Measurements from ENCODE around the gene STK32A. TPM values are rescaled to one million over a fixed set of nuclear protein-coding genes. Genes with fewer than 3 reads are reported as not detected.

STK32A gene
- polyA plus RNA-seq, 2 donors: 0.04 to 0.09 TPM

DNA sequence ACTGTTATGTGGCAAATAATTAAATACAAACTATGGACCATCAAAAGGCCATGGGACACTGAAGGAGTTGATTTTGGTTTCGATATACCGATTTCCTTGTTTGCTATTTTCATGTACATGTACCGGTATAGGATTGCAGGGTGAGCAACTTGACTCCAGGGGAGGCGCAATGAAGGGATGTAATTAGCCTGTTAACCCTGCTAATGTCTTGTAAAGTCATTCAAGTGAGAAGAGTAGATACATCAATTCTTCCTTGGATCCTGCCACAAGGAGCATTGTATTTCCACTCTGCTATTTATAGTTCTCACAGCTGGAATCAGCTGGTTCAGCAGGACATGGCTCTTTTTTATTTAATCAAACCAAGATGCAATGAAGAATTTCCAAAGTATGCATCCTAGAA is 102.0 kb downstream of the STK32A start:
- no peaks in the 10 kb centered on the region for H3K36me3 ChIP-seq (ENCODE audit: control insufficient read depth in 2 of 2, insufficient read depth in 2 of 2, low read length in 1 of 2)
- no peak overlapping the region for H3K27ac ChIP-seq (ENCODE audit: low read depth in 2 of 2, low read length in 1 of 2)
- no peak overlapping the region for H3K4me3 ChIP-seq (ENCODE audit: low read depth in 1 of 2, low read length in 2 of 2)
- H3K9me3 ChIP-seq (ENCODE audit: control insufficient read depth in 2 of 2, insufficient read depth in 1 of 2, low read depth in 1 of 2, low read length in 1 of 2): peaks cover 0 to 2% of the 10 kb centered on the region in 2 donors
- no peaks in the 10 kb centered on the region for H3K4me1 ChIP-seq (ENCODE audit: control insufficient read depth in 2 of 2, insufficient read depth in 2 of 2, low read length in 1 of 2)
- 86 to 89% methylated on average over 4 of the region's 4 CpGs for WGBS, 2 donors
- no peaks in the 10 kb centered on the region for H3K27me3 ChIP-seq (ENCODE audit: control insufficient read depth in 1 of 2, insufficient read depth in 2 of 2, low read length in 2 of 2)

- Histone ChIP-seq H3K4me1 (ENCODE audit: control insufficient read depth in 2 of 2, insufficient read depth in 2 of 2, low read length in 1 of 2) (no peaks in the 10 kb centered on the region), H3K27me3 (ENCODE audit: control insufficient read depth in 1 of 2, insufficient read depth in 2 of 2, low read length in 2 of 2) (no peaks in the 10 kb centered on the region), H3K9me3 (ENCODE audit: control insufficient read depth in 2 of 2, insufficient read depth in 1 of 2, low read depth in 1 of 2, low read length in 1 of 2) (peaks cover 0 to 2% of the 10 kb centered on the region in 2 donors), H3K36me3 (ENCODE audit: control insufficient read depth in 2 of 2, insufficient read depth in 2 of 2, low read length in 1 of 2) (no peaks in the 10 kb centered on the region), H3K4me3 (ENCODE audit: low read depth in 1 of 2, low read length in 2 of 2) (no peak overlapping the region), H3K27ac (ENCODE audit: low read depth in 2 of 2, low read length in 1 of 2) (no peak overlapping the region)
- 90 to 91% methylated on average over 4 of the region's 4 CpGs for whole genome bisulfite sequencing, 2 donors
Measured at GRCh38 chr5:147339313-147339712, 104.5 kb downstream of the STK32A start.

GRCh38 chr5:147340941-147341340 is 106.1 kb downstream of the STK32A start:
- Histone ChIP-seq H3K9me3 (ENCODE audit: control insufficient read depth in 2 of 2, insufficient read depth in 1 of 2, low read depth in 1 of 2, low read length in 1 of 2) (peaks cover 0 to 2% of the 10 kb centered on the region in 2 donors), H3K4me3 (ENCODE audit: low read depth in 1 of 2, low read length in 2 of 2) (no peak overlapping the region), H3K4me1 (ENCODE audit: control insufficient read depth in 2 of 2, insufficient read depth in 2 of 2, low read length in 1 of 2) (no peaks in the 10 kb centered on the region), H3K36me3 (ENCODE audit: control insufficient read depth in 2 of 2, insufficient read depth in 2 of 2, low read length in 1 of 2) (no peaks in the 10 kb centered on the region), H3K27me3 (ENCODE audit: control insufficient read depth in 1 of 2, insufficient read depth in 2 of 2, low read length in 2 of 2) (no peaks in the 10 kb centered on the region), H3K27ac (ENCODE audit: low read depth in 2 of 2, low read length in 1 of 2) (no peak overlapping the region)
- whole genome bisulfite sequencing, 2 donors: 79 to 86% methylated on average over 1 of the region's 1 CpG

DNA sequence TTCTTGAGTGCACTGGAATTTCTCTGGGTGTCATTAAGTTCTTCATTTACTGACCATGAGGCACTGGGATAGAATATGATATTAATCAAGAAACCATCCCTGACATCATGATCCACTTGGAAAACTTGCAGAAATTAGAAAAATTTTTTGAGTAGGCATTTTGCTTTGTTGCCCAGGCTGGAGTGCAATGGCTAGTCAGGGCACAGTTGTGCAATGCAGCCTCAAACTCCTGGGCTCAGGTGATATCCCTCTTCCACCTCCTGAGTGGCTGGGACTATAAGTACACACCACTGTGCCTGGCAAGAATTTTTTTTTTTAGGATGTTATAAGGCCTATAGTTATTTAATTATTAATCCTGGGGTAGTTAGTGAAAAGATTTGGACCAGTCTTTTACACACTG is 106.5 kb downstream of the STK32A start:
- no peaks in the 10 kb centered on the region for H3K36me3 ChIP-seq (ENCODE audit: control insufficient read depth in 2 of 2, insufficient read depth in 2 of 2, low read length in 1 of 2)
- H3K27me3 ChIP-seq (ENCODE audit: control insufficient read depth in 1 of 2, insufficient read depth in 2 of 2, low read length in 2 of 2): no peaks in the 10 kb centered on the region
- no peak overlapping the region for H3K27ac ChIP-seq (ENCODE audit: low read depth in 2 of 2, low read length in 1 of 2)
- no peak overlapping the region for H3K4me3 ChIP-seq (ENCODE audit: low read depth in 1 of 2, low read length in 2 of 2)
- H3K9me3 ChIP-seq (ENCODE audit: control insufficient read depth in 2 of 2, insufficient read depth in 1 of 2, low read depth in 1 of 2, low read length in 1 of 2): peaks cover 0 to 2% of the 10 kb centered on the region in 2 donors
- H3K4me1 ChIP-seq (ENCODE audit: control insufficient read depth in 2 of 2, insufficient read depth in 2 of 2, low read length in 1 of 2): no peaks in the 10 kb centered on the region

DNA sequence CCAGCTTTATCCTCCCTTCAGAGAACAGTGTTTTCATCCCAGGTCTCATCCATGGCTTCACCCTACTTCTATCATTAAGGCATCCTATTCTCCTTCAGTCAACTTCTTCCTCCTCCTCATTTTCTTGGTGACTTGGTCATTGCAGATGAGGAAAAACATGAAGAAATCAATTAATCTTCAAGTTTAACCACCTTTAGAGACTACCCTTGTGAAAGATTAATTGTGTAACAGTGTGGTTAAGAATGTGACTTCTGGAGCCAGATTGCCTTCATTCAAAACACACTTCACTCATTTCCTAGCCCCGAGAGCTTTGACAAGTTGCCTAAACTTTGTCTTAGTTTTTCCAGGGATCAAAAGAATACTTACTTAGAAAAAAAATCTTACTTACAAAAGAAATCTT is 110.0 kb downstream of the STK32A start:
- no peak overlapping the region for H3K27ac ChIP-seq (ENCODE audit: low read depth in 2 of 2, low read length in 1 of 2)
- no peaks in the 10 kb centered on the region for H3K27me3 ChIP-seq (ENCODE audit: control insufficient read depth in 1 of 2, insufficient read depth in 2 of 2, low read length in 2 of 2)
- no peaks in the 10 kb centered on the region for H3K4me1 ChIP-seq (ENCODE audit: control insufficient read depth in 2 of 2, insufficient read depth in 2 of 2, low read length in 1 of 2)
- WGBS, 2 donors: 9 to 22% methylated on average over 1 of the region's 1 CpG
- no peaks in the 10 kb centered on the region for H3K36me3 ChIP-seq (ENCODE audit: control insufficient read depth in 2 of 2, insufficient read depth in 2 of 2, low read length in 1 of 2)
- no peaks in the 10 kb centered on the region for H3K9me3 ChIP-seq (ENCODE audit: control insufficient read depth in 2 of 2, insufficient read depth in 1 of 2, low read depth in 1 of 2, low read length in 1 of 2)
- no peak overlapping the region for H3K4me3 ChIP-seq (ENCODE audit: low read depth in 1 of 2, low read length in 2 of 2)

- Histone ChIP-seq H3K27ac (ENCODE audit: low read depth in 2 of 2, low read length in 1 of 2) (no peak overlapping the region), H3K27me3 (ENCODE audit: control insufficient read depth in 1 of 2, insufficient read depth in 2 of 2, low read length in 2 of 2) (no peaks in the 10 kb centered on the region), H3K36me3 (ENCODE audit: control insufficient read depth in 2 of 2, insufficient read depth in 2 of 2, low read length in 1 of 2) (no peaks in the 10 kb centered on the region), H3K4me1 (ENCODE audit: control insufficient read depth in 2 of 2, insufficient read depth in 2 of 2, low read length in 1 of 2) (no peaks in the 10 kb centered on the region), H3K9me3 (ENCODE audit: control insufficient read depth in 2 of 2, insufficient read depth in 1 of 2, low read depth in 1 of 2, low read length in 1 of 2) (no peaks in the 10 kb centered on the region), H3K4me3 (ENCODE audit: low read depth in 1 of 2, low read length in 2 of 2) (no peak overlapping the region)
- WGBS, 2 donors: 74 to 79% methylated on average over 5 of the region's 5 CpGs
Measured at GRCh38 chr5:147346006-147346561, 111.3 kb downstream of the STK32A start.

DNA sequence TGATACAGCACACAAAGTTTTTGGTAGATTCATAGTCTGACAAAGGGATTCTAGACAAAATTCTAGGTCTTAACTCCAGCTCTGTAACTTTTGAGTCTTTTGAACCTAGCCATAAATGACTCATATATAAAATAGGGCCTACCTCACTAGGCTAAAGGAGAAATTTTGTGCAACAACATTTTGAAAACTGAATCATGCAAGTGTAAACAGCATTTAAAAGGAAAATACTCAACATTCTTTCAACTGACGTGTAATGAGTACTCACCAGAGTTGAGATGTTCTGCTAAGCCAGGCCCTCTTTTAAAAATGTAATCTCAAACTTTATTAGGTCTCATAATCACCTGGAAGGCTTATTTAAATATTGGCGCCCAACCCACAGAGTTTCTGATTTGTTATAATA is 113.2 kb downstream of the STK32A start:
- H3K4me3 ChIP-seq (ENCODE audit: low read depth in 1 of 2, low read length in 2 of 2): no peak overlapping the region
- no peaks in the 10 kb centered on the region for H3K36me3 ChIP-seq (ENCODE audit: control insufficient read depth in 2 of 2, insufficient read depth in 2 of 2, low read length in 1 of 2)
- no peaks in the 10 kb centered on the region for H3K27me3 ChIP-seq (ENCODE audit: control insufficient read depth in 1 of 2, insufficient read depth in 2 of 2, low read length in 2 of 2)
- H3K9me3 ChIP-seq (ENCODE audit: control insufficient read depth in 2 of 2, insufficient read depth in 1 of 2, low read depth in 1 of 2, low read length in 1 of 2): no peaks in the 10 kb centered on the region
- H3K27ac ChIP-seq (ENCODE audit: low read depth in 2 of 2, low read length in 1 of 2): no peak overlapping the region
- 79 to 87% methylated on average over 2 of the region's 2 CpGs for WGBS, 2 donors
- H3K4me1 ChIP-seq (ENCODE audit: control insufficient read depth in 2 of 2, insufficient read depth in 2 of 2, low read length in 1 of 2): no peaks in the 10 kb centered on the region

DNA sequence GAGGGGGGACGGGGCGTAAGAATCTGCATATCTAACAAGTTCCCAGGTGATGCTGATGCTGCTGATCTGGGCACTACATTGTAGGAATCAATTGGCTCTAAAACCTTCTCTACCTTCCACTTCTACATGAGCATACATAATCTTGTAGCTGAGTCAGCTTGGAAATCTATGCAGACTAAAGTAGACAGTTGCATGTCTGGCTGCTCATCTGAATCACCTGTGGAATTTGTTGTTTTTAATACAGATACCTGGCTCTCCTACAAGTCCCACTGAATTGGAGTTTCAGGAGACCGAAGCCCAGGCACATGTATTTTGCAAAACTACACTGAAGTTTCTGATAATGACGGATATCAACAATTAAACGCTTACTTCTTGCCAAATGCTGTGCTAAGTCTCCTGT is 113.6 kb downstream of the STK32A start:
- Histone ChIP-seq H3K36me3 (ENCODE audit: control insufficient read depth in 2 of 2, insufficient read depth in 2 of 2, low read length in 1 of 2) (no peaks in the 10 kb centered on the region), H3K4me1 (ENCODE audit: control insufficient read depth in 2 of 2, insufficient read depth in 2 of 2, low read length in 1 of 2) (no peaks in the 10 kb centered on the region), H3K9me3 (ENCODE audit: control insufficient read depth in 2 of 2, insufficient read depth in 1 of 2, low read depth in 1 of 2, low read length in 1 of 2) (no peaks in the 10 kb centered on the region), H3K27ac (ENCODE audit: low read depth in 2 of 2, low read length in 1 of 2) (no peak overlapping the region), H3K4me3 (ENCODE audit: low read depth in 1 of 2, low read length in 2 of 2) (no peak overlapping the region), H3K27me3 (ENCODE audit: control insufficient read depth in 1 of 2, insufficient read depth in 2 of 2, low read length in 2 of 2) (no peaks in the 10 kb centered on the region)
- 93 to 95% methylated on average over 5 of the region's 5 CpGs for WGBS, 2 donors

DNA sequence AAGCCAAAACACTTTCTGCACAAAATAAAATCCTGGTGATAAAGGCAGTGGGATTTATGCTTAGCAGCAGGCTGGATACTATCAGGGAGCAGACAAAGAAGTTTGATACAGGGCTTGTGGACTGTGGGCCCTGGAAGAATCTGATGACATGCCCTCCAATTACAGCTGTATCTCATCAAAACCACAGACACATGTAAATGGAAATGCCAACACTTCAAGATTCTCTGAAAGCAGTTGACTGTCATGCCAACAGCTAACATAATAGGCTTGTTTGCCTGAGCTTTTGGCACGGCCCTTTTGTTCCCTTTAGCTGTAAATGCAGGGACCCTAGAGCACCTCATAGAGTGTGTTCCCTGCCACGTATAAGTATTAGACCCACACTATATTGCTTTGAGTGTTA is 114.4 kb downstream of the STK32A start:
- Histone ChIP-seq H3K27me3 (ENCODE audit: control insufficient read depth in 1 of 2, insufficient read depth in 2 of 2, low read length in 2 of 2) (no peaks in the 10 kb centered on the region), H3K27ac (ENCODE audit: low read depth in 2 of 2, low read length in 1 of 2) (no peak overlapping the region), H3K4me1 (ENCODE audit: control insufficient read depth in 2 of 2, insufficient read depth in 2 of 2, low read length in 1 of 2) (no peaks in the 10 kb centered on the region), H3K4me3 (ENCODE audit: low read depth in 1 of 2, low read length in 2 of 2) (no peak overlapping the region), H3K36me3 (ENCODE audit: control insufficient read depth in 2 of 2, insufficient read depth in 2 of 2, low read length in 1 of 2) (no peaks in the 10 kb centered on the region), H3K9me3 (ENCODE audit: control insufficient read depth in 2 of 2, insufficient read depth in 1 of 2, low read depth in 1 of 2, low read length in 1 of 2) (no peaks in the 10 kb centered on the region)
- 68 to 74% methylated on average over 2 of the region's 2 CpGs for WGBS, 2 donors

- H3K36me3 ChIP-seq (ENCODE audit: control insufficient read depth in 2 of 2, insufficient read depth in 2 of 2, low read length in 1 of 2): no peaks in the 10 kb centered on the region
- no peaks in the 10 kb centered on the region for H3K4me1 ChIP-seq (ENCODE audit: control insufficient read depth in 2 of 2, insufficient read depth in 2 of 2, low read length in 1 of 2)
- H3K27ac ChIP-seq (ENCODE audit: low read depth in 2 of 2, low read length in 1 of 2): no peak overlapping the region
- no peaks in the 10 kb centered on the region for H3K9me3 ChIP-seq (ENCODE audit: control insufficient read depth in 2 of 2, insufficient read depth in 1 of 2, low read depth in 1 of 2, low read length in 1 of 2)
- H3K4me3 ChIP-seq (ENCODE audit: low read depth in 1 of 2, low read length in 2 of 2): no peak overlapping the region
- 67 to 85% methylated on average over 1 of the region's 1 CpG for WGBS, 2 donors
- no peaks in the 10 kb centered on the region for H3K27me3 ChIP-seq (ENCODE audit: control insufficient read depth in 1 of 2, insufficient read depth in 2 of 2, low read length in 2 of 2)
Measured at GRCh38 chr5:147359101-147359500, 124.3 kb downstream of the STK32A start.

Measured in esophagus (tissue), 2 donors.